TTC549 (cell line): ENCODE measurements around the gene PNPLA1.

ENCODE experiments used
- FAIRE-seq: peaks from 2 replicates; lab custom pipeline; 2012; peaks lifted over from hg19 to GRCh38; lab: Jason Lieb, UNC

PNPLA1 gene, protein sequence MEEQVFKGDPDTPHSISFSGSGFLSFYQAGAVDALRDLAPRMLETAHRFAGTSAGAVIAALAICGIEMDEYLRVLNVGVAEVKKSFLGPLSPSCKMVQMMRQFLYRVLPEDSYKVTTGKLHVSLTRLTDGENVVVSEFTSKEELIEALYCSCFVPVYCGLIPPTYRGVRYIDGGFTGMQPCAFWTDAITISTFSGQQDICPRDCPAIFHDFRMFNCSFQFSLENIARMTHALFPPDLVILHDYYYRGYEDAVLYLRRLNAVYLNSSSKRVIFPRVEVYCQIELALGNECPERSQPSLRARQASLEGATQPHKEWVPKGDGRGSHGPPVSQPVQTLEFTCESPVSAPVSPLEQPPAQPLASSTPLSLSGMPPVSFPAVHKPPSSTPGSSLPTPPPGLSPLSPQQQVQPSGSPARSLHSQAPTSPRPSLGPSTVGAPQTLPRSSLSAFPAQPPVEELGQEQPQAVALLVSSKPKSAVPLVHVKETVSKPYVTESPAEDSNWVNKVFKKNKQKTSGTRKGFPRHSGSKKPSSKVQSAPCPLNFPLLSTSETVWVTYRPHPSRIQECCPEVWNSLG

DNA sequence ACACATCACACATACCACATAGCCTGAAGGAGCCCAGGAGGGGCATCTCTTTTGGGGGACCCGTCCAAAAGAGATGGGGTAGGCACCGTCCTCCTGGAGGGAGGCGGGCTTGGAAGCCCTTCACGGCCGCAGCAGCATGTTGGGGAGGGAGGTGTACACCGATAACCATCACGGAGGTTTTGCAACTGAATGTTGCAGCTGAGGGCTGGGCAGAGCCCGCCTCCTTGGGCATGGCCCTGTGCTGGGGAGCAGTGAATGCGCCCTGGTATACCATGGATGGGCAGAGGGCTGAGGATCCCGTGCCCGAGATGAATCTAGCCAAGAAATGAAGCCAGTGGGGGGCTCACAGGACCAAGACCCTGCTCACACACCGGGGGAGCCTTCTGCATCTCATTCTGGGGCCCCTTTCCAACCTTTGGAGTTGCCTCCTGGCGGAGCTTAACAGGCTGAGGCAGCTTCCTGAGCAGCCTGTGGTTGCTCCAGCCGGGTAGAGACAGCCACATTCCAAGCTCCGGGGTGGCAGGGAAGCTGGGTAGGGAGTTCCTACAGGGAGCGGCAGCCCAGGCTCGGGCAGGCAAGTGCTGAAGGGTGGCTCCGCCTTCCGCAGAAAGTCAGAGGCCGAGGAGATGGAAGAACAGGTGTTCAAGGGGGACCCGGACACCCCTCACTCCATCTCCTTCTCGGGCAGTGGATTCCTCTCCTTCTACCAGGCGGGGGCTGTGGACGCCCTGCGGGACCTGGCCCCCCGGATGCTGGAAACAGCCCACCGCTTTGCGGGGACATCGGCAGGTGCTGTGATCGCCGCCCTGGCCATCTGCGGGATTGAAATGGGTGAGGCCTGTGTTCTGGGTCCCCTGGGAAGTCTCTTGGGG is at the start of gene PNPLA1:
PNPLA1 (plus strand) TSS at position 227 of the 872 bp plus-strand sequence; CDS start at position 627, 400 bp downstream.
- no peak for FAIRE-seq

DNA sequence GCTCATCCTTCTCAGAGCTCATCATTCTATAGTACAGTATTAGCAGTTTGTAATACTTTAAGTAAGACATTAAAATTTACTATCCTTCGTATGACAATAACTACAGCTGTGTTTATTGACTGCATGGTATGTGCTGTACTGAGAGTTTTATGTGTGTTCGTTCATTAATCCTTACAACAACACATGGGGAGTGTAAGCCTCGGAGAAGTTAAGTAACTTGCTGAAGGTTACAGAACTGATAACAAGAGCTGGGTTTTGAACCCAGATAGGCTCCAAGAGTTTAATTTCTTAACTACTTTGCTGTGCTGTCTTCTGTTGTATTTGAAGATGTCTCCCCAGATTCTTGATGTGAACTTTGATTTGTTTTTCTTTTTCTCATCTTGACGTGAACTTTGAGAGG is 49.6 kb upstream of the PNPLA1 start:
- no peak for FAIRE-seq

DNA sequence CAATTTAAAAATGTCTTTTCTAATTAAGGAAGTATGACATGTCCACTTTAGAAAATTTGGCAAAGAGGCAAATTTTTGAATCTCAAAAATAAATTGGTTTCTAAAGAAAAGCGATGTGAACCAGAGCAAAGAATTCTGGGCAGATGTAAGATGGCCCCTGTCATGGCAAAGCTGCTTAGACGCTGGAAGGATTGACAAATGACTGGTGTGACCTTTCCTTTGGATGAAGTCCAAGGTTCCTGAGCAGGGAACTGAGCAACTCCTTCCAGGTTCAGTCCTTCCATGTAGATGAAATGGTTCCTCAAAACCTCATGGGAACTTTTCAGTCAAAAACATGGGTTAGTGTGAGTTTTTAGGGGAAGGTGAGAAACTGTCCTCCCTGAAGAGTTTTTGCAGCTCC is 48.2 kb upstream of the PNPLA1 start:
- no peak for FAIRE-seq

DNA sequence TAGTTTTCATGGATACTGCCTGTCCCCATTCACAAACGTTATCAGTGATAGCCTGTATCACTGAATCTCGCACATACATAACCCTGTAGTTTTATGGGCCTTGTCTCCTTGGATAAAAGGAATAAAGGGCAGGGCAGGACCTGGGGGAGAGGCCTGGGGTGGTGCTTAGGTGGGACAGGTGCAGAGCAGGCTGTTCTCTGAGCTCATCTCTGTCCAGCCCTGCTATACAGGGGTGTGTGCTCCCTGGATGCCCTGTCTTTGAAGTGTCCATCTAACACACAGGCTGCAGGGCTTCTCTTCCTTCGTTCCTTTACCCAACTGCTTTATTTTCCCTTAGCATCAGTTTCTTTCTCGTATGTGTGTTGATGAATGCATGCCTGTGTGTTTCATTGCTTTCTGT is 46.9 kb upstream of the PNPLA1 start:
- no peak for FAIRE-seq

DNA sequence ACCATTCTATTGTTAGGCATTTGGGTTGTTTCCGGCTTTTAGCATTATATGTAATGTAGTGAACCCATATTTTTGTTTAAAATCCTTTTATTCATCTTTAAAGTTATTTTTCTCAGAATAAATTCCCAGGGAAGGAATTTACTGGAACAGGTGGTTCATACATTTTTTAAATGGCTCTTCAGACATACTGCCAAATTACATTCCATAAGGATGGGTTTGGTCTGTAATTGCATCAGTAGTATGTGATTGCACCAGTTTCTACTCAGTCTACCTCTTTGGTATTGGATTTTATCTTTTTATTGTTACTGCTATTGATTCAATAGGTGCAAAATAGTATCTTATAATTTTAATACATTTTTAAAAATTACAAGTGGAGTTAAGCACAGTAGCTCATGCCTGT is 46.2 kb upstream of the PNPLA1 start:
- no peak for FAIRE-seq

DNA sequence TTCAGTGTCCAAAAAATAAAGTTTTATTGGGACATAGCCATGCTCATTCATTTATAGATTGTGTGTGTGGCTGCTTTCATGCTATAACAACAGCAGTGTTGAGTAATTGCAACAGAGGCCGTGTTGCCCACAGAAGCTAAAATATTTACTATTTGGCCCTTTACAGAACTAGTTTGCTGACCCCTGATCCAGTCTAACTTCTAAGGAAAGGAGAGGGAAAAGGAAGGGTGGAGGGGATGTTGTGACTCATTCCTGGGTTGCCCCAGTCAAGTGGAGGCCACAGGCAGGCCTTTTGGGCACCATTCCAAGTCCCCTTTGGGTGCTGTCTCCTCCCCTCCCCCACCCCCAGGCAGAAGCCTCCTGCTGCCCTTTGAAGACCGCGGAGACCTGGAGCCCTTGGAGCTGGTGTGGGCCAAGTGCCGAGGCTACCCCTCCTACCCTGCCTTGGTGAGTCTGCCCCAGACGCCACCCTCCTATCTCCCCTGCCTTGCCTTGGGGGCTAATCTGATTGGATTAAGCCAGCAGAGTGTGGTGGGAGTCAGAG is 44.9 kb upstream of the PNPLA1 start:
- no peak for FAIRE-seq

DNA sequence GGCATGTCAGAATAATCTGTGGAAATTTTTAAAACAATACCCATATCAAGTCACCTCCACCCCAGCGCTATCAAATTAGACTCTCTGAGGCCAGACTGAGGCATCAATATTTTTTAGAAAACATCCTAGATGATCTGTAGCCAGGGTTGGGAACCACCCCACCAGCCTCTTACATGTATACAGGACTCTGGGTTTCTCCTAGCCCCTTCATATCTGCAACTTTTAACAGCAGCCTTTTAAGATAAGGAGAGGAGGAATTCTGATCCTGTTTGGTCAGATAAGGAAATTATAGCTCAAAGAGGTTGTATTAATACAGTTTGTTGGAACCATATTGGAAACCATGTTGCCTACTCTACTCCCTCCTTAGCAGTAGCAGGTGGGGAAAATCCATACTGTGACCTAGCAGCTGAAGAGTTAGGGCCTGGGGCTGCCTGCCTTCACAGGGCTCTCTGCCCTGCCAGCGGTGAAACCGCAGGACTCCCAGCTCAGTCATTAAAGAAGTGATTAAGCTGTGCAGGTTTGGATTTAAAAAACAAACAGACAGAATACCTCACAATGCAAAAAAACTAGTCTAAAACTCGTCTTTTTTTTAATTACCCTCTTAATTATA is 43.3 kb upstream of the PNPLA1 start:
- no peak for FAIRE-seq

DNA sequence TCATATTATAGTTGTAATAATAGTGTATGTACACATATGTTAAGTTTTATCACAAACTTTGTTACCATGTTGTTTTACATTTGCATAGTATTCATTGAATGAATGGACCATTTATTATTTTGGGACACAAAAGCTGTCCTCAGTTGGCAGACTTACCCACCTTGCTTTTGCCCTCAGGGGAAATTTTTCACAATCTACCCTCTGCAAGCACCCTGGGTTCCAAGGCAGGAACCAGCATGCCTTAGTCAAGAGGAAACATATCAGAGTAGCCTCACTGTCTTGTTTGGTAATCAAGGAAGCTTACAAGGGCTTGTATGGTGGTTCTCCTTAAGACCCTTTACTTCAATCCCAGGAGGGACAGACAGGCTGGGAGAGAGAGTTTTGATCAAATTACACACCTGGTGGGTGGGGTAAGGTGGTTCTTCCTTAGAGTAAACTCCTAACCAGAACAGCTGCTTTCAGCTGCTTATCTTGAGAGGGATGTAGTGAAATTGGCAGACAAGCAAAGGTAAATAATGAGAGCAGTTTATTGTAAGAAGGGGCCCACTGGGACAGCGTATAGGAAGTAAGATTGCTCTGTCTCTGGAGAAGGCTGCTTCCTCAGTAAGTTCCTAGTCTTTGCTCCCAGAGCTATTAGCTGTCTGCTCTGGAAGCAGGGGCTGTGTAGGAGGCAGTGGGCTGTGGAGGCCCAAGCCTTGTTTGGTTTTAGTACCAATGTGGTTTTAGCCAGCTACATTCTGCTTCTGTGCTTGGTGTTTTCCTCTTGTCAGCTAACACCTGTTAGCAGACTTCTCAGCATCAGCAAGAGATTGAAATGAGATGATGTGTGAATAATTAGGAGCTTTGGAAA is 42.3 kb upstream of the PNPLA1 start:
- FAIRE-seq = no peak

DNA sequence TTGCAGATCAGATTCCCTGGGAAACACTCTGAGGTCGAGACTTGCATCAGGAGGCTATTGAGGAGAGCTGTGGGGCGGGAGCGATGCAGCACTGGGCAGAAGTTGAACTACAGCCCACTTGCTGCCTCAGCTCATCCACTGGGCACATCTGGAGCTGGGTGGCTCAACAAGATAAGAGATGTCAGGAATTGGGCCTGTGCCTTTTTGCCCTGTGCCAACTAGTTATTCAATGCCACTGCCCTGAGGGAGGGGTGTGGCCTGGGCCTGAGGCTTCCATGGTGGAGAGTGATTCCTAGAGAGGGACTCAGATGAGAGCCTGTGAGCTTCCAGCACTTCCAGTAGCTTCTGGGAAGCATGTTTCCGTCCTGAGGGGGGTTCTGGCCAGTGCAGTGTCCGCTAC is 40.6 kb upstream of the PNPLA1 start:
- FAIRE-seq = no peak

DNA sequence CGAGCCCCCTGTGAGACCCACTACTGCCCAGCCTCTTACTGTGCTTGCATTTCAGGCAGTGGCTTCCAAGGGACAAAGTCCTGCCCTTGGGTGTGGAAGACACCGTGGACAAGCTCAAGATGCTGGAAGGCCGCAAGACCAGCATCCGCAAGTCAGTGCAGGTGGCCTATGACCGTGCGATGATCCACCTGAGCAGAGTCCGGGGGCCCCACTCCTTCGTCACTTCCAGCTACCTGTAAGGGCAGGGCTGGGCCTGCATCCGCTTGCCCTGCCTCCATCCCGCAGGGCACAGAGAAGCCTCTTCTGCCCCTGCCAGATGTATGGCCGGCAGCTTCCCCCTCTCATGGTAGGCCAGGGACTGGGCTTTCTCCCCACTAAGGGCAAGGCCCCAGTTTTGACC is 39.5 kb upstream of the PNPLA1 start:
- FAIRE-seq = no peak

DNA sequence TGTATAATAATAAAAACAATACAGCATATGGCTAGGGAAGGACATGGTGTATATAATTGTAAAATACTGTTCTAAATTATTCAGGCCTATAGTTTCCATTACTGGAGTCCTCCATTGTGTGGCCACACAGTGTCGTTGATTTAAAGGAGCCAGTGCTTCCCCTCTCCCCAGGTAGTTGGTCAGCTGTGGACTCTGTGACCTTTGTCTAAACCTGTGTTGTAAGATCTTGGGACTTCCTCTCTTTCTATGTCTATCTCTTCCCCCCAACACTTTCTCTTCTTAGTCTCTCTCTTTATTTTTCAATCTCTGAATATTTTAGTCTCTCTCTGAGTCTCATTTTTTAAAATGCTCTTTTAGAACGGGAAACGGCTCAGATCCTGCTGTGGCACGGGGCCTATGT is 37.7 kb upstream of the PNPLA1 start:
- no peak for FAIRE-seq

DNA sequence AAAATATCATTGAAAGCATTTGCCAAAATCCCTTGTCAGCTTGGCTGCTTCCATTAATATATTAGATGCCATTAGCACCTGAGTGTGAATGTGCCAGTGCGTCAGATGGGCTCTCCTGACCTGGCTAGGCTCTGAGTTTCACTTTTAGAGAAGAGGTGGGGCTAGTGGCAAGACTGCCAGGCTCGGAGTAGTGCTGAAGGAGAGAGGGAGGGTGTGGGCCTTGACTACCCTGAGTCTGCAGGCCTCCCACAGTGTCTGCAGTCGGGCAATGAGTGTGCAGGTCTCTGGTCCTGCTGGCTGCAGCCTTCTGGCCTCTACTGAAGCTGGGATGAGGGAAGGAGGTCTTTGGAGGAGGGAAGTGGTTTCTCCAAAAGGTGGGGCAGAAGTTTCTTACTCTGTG is 34.6 kb upstream of the PNPLA1 start:
- FAIRE-seq = no peak

DNA sequence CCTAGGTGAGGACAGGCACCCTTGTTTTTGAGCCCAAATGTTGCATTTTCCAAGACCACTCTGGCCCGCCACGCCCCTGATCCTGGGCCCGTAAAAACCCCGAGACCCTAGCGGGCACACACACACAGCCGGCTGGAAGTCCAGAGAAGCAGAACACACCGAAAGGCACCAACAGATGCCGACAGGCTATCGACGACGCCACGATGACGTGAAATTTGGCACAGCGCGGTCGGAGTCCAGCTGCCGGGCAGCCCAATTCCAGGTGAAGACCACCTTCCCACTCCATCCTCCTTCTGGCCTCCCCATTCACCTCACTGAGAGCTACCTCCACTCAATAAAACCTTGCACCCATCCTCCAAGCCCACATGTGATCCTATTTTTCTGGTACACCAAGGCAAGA is 34.0 kb upstream of the PNPLA1 start:
- FAIRE-seq = no peak

DNA sequence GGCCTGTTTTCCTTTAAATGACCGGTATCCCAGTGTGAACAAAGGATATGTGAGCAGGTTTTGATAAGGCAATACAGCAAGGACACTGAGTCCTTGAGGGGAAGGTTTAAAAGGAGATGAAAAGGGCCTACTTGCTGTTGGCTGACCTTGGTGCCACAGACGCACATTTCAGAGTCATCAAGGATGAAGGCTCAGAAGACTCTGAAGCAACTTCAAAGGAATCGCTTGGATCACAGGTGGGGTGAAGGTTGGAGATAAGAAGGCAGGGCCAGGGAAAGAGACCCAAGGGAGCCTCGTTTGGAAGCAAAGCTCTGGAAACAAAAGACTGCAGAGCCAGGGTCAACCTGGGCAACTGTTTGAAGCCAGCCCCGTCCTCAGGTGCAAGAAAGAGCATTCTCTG is 30.1 kb upstream of the PNPLA1 start:
- no peak for FAIRE-seq

DNA sequence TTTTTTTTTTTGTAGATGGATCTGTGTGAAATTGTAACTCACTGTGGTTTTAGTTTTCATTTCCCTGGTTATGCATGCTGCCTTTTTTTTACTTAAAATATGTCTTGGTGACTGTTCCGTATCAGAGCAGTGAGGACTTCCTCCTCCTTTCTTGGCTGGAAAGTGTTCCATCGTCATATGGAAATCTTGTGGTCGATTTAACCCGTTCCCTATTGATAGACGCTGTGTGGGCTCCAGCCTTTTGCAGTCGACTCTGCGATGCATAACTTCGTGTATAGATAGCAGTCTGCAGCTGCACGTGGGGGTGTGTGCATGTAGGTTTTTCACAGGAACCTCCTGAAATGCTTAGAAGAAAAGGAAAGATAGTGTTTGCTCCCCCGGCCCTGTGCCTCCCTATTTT is 28.1 kb upstream of the PNPLA1 start:
- FAIRE-seq = no peak

DNA sequence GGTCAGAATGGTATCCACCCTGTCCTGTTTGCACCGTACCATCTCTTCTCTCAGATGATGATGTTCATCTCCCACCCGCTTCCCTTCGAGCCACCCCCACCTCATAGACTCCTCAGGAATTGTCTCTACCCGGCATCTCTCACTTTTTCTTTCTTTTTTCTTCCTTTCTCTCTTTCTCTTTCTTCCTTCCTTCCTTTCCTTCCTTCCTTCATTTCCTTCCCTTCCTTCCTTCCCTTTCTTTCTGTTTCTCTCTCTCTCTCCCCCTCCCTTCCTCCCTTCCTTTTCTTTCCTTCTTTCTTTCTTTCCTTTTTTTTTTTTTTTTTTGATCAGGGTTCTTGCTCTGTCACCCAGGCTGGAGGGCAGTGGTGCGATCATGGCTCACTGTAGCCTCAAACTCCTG is 27.7 kb upstream of the PNPLA1 start:
- FAIRE-seq = no peak

DNA sequence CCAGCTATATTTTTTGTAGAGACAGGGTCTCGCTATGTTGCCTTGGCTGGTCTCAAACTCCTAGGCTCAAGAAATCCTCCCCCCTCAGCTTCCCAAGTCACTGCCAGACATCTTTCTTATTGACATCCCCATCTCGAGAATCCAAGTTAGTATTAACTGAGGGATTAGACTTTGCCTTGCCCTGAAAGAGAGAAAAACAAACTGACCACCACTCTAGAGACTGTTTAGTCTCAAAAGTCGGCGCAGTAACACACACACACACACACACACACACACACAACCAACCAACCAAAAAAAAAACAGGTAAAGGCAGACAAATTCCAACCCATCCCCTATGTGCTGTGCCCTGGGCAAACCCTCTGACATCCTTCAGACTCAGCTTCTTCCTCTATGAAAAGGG is 27.2 kb upstream of the PNPLA1 start:
- no peak for FAIRE-seq

DNA sequence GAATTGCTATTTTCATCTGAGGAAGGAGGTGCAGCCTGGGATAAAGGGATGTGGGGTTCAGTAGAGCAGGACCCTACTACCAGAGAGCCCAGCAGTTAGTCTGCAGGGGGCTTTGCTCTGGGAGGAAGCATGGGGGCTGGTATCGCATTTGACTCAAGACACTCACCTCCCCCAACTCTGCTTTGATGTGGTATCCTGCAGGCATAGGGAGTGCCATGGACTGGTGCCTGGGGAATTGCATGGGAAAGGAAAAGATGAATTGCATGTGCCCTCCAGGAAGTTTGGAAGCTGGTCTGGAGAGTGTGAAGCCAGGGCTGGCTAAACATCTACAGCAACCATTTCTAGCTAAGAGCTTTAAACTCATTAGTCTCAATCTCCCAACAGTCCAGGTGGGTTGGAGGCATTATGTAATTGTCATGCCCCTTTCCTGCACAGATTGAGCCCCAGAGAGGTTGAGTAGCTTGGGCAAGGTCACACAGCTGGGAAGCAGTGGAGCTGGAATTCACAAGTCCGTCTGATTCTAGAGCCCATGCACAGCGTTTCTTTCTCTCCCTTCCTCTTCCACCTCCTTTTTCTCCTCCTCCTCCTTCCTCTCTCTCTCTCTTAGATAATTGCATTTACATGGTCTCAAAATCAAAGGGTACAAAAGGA is 26.2 kb upstream of the PNPLA1 start:
- no peak for FAIRE-seq

DNA sequence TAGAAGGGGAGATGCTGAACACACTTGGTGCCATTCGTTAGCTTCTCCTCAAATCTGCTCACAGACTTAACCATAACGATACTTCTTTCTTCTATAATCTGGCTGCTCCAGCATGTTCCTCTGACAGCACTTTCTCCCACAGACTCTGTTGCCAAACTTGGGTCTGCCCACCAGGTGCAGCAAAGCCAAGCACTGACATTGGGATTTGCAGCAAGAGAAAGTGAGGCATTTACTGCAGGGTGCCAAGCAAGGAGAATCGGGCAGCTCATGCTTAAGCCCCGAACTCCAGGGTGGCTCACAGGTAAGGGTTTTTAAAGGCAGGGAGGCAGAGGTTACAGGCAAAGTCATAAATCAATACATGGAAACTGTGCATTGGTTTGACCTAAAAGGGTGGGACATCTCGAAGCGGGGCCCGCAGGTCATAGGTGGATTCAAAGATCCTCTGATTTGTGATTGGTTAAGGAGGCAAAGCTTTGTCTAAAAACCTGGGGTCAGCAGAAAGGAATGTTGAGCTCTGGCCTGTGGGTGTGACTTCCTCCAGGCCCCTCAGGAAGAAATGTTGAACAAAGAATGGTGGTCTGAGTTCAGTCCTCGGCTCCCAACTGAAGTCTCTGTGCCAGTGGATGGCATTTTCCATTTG is 25.1 kb upstream of the PNPLA1 start:
- no peak for FAIRE-seq

DNA sequence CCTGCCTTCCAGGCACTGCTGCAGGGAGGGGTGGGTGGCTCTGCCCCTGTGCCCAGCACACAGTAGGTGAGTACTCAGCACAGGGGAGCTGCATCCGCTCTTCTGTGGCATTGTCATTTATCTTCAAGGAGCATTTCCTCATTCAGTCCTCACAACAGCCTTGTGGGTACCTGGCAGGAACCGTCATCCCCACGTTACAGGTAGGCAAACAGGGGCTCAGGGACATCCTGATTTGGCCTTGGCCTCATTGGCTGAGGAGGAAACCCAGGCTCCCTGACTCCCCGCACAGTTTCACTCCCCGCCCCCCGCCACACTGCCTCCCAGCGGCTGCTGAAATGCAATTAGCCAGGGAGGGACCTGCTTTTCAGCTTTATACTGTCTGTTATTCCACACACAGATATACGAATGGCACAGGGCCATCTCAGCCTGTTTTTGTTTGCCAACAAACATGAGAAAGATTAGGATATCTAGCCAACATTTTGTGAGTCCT is 24.2 kb upstream of the PNPLA1 start:
- FAIRE-seq = no peak
